Naive thymus-derived CD8-positive, alpha-beta T cell (primary cell): Measurements from ENCODE around the gene BABAM2. TPM values are rescaled to one million over a fixed set of nuclear protein-coding genes. Genes with fewer than 3 reads are reported as not detected.
A peak's percentile ranks its signal among the peaks of the same experiment; 100 is the strongest.
"Not testable (repeated sequence)": the region's sequence is repeated elsewhere in the genome, so short reads cannot be mapped to it uniquely, and the experiment has no call there.

Experiments used
- ATAC-seq, 2 donors: fragments of 150-1000 bp; cut with Tn5 transposase in 1 of 2; sonication (Bioruptor Pico), chemical (Tn5 transposase) in 1 of 2; 1 replicate in 1 of 2; 2 replicates in 1 of 2; pipeline ENCODE4 v1.10.0; 2021; ENCODE audit warnings: mild to moderate bottlenecking in 2 of 2, moderate library complexity in 2 of 2
- POLR2A ChIA-PET: fragments of 350-600 bp; sonication (Branson Sonifier 250); formaldehyde crosslinking; loops from one replicate; lab custom pipeline; 2021; ENCODE audit warnings: antibody characterized with exemption; lab: Charles Lee
- DNase-seq, 10 donors: peaks; one replicate each; pipeline versions ENCODE4 v3.0.0 to v3.0.0-alpha.2; 2020 to 2022
- H3K27ac Mint-ChIP-seq, 10 donors: one replicate each; pipeline ENCODE4 v1.8.0; 2020 to 2022; ENCODE audit warnings: mild to moderate bottlenecking in 10 of 10, mixed read lengths in 10 of 10, moderate library complexity in 4 of 10, inconsistent platforms in 1 of 10
- H3K27me3 Mint-ChIP-seq, 5 donors: one replicate each; pipeline ENCODE4 v1.8.0; 2021 to 2022; ENCODE audit warnings: mixed read lengths in 5 of 5
- H3K36me3 Mint-ChIP-seq, 3 donors: one replicate each; pipeline ENCODE4 v1.8.0; 2020 to 2022; ENCODE audit warnings: mixed read lengths in 3 of 3, mild to moderate bottlenecking in 2 of 3, inconsistent platforms in 1 of 3
- H3K4me1 Mint-ChIP-seq, 4 donors: one replicate each; pipeline ENCODE4 v1.8.0; 2021 to 2022; ENCODE audit warnings: mixed read lengths in 4 of 4
- H3K4me3 Mint-ChIP-seq, 10 donors: one replicate each; pipeline ENCODE4 v1.8.0; 2020 to 2022; ENCODE audit warnings: mild to moderate bottlenecking in 10 of 10, mixed read lengths in 10 of 10, moderate library complexity in 6 of 10, inconsistent platforms in 1 of 10
- H3K9me3 Mint-ChIP-seq, 9 donors: one replicate each; pipeline ENCODE4 v1.8.0; 2020 to 2022; ENCODE audit warnings: mixed read lengths in 9 of 9, mild to moderate bottlenecking in 3 of 9, inconsistent platforms in 1 of 9, moderate library complexity in 1 of 9
- polyA plus RNA-seq, 3 donors: library from polyadenylated mRNA; unstranded; fragments of 300-500 nt; fragmentation: Illumina TruSeq; gene quantifications; one replicate each; pipeline ENCODE4 v1.2.3, GENCODE V29; 2021
- total RNA-seq, 8 experiments: library from RNA in 2 of 8; stranded (reverse) in 2 of 8; gene quantifications; one replicate each; pipeline ENCODE4 v1.2.3 and lab custom pipeline; 2021 to 2026

Gene BABAM2
- total and polyA plus RNA-seq, 5 experiments from 2014 or later = 29.6 to 60.2 (median 50.5) TPM

GRCh38 chr2:27882584-27882922 is 8.0 kb upstream of the BABAM2 start:
- DNase-seq, ATAC-seq, H3K27ac Mint-ChIP-seq, POLR2A ChIA-PET, H3K4me3 Mint-ChIP-seq, H3K9me3 Mint-ChIP-seq, H3K4me1 Mint-ChIP-seq, H3K27me3 Mint-ChIP-seq: not testable (repeated sequence)
- peaks cover 0 to 13% (median 1%) of the 10 kb centered on the region in 3 donors for H3K36me3 Mint-ChIP-seq

- DNase-seq (no peak), ATAC-seq (no peak)
- POLR2A ChIA-PET = interaction anchor here (0.7 kb wide), 1 partner anchor 366 kb away, joined by 3 read pairs; no protein-coding TSS in a partner anchor
- no peak overlapping the region for H3K27ac Mint-ChIP-seq
- no peak overlapping the region for H3K4me3 Mint-ChIP-seq
- peaks cover 0 to 10% (median 0%) of the 10 kb centered on the region in 3 donors for H3K36me3 Mint-ChIP-seq
- H3K9me3 Mint-ChIP-seq = peaks cover 0 to 2% (median 0%) of the 10 kb centered on the region in 9 donors
- H3K27me3 Mint-ChIP-seq = no peaks in the 10 kb centered on the region
- H3K4me1 Mint-ChIP-seq = peaks cover 0 to 15% (median 2%) of the 10 kb centered on the region in 4 donors
These were observed 5.9 kb upstream of the BABAM2 start for GRCh38 chr2:27884601-27885000.

GRCh38 chr2:27885234-27885633 is 5.3 kb upstream of the BABAM2 start:
- H3K36me3 Mint-ChIP-seq = peaks cover 0 to 9% (median 0%) of the 10 kb centered on the region in 3 donors
- H3K4me1 Mint-ChIP-seq = peaks cover 6 to 20% (median 9%) of the 10 kb centered on the region in 4 donors
- DNase-seq (no peak), ATAC-seq (no peak)
- H3K4me3 Mint-ChIP-seq = no peak overlapping the region
- POLR2A ChIA-PET = no interaction called here
- H3K27ac Mint-ChIP-seq = no peak overlapping the region
- peaks cover 0 to 2% (median 0%) of the 10 kb centered on the region in 9 donors for H3K9me3 Mint-ChIP-seq
- peaks cover 0 to under 1% (median 0%) of the 10 kb centered on the region in 5 donors for H3K27me3 Mint-ChIP-seq

DNA sequence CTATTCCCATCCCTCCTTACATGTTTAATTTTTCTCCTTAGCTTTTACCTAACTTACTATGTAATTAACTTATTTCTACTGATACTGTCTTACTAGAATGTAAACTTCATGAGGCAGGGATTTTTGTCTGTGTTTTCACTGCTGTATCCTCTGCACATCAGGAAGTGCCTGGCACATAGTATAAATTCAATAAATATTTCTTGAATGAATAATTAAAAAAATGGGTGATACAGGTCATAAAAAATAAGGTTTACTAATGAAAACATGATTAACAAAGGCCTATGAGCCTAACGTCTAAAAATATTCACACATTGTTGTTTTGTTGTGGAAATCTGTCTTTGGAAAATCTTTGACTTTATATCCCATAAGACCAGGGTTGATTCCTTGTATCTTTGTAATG is 4.9 kb upstream of the BABAM2 start:
- H3K4me3 Mint-ChIP-seq = no peak overlapping the region
- peaks cover 0 to 2% (median 0%) of the 10 kb centered on the region in 9 donors for H3K9me3 Mint-ChIP-seq
- H3K36me3 Mint-ChIP-seq = peaks cover 0 to 6% (median 0%) of the 10 kb centered on the region in 3 donors
- POLR2A ChIA-PET = no interaction called here
- peaks cover 0 to 2% (median 0%) of the 10 kb centered on the region in 5 donors for H3K27me3 Mint-ChIP-seq
- peaks cover 8 to 22% (median 11%) of the 10 kb centered on the region in 4 donors for H3K4me1 Mint-ChIP-seq
- ATAC-seq (no peak), DNase-seq (no peak)
- no peak overlapping the region for H3K27ac Mint-ChIP-seq

DNA sequence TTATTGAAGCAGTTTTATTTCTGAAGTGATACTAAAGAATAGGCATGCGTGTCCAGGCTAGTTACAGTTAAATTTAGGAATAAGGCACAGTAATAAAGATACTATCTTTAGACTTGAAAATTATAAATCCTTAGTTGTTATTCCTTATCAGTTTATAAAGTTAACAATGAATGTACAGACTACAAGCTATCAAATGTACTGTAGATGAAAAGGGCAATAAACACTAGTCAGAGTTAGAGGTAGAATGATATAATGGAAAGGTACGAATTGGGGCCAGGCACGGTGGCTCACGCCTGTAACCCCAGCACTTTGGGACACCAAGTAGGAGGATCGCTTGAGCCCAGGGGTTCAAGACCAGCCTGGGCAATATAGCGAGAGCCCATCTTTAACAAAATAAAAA is 4.2 kb upstream of the BABAM2 start:
- Mint-ChIP-seq H3K36me3 (peaks cover 0 to 6% (median 0%) of the 10 kb centered on the region in 3 donors), H3K27ac (peak overlapping the region in 1 of 10 donors; percentile 15), H3K4me3 (no peak overlapping the region), H3K27me3 (peaks cover 0 to 6% (median 0%) of the 10 kb centered on the region in 5 donors), H3K9me3 (peaks cover 0 to 4% (median 0%) of the 10 kb centered on the region in 9 donors), H3K4me1 (peaks cover 12 to 28% (median 17%) of the 10 kb centered on the region in 4 donors)
- ATAC-seq (no peak), DNase-seq (no peak)
- POLR2A ChIA-PET = no interaction called here

DNA sequence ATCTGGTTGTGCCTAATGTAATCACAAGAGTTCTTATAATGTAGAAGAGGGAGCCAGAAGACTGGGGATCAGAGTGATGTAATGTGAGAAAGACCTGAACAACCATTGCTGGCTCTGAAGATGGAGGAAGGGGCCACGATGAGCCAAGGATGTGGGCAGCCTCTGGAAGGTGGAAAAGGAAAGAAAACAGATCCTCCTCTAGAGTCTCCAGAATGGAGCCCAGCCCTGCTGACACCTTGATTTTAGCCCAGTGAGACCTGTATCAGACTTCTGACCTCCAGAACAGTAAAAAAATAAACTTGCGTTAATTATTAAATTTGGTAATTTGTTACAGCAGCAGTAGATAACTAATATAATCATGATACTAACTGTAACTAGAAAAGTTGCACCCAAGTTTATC is 3.4 kb upstream of the BABAM2 start:
- peaks cover 0 to 4% (median 0%) of the 10 kb centered on the region in 9 donors for H3K9me3 Mint-ChIP-seq
- peaks cover 0 to 3% (median 0%) of the 10 kb centered on the region in 3 donors for H3K36me3 Mint-ChIP-seq
- H3K4me3 Mint-ChIP-seq = peak overlapping the region in 1 of 10 donors; percentile 5
- peaks cover 16 to 36% (median 25%) of the 10 kb centered on the region in 4 donors for H3K4me1 Mint-ChIP-seq
- DNase-seq (no peak), ATAC-seq (no peak)
- H3K27ac Mint-ChIP-seq = peak overlapping the region in 3 of 10 donors; percentile 36 to 77 (median 43)
- POLR2A ChIA-PET = no interaction called here
- peaks cover 0 to 6% (median 0%) of the 10 kb centered on the region in 5 donors for H3K27me3 Mint-ChIP-seq

DNA sequence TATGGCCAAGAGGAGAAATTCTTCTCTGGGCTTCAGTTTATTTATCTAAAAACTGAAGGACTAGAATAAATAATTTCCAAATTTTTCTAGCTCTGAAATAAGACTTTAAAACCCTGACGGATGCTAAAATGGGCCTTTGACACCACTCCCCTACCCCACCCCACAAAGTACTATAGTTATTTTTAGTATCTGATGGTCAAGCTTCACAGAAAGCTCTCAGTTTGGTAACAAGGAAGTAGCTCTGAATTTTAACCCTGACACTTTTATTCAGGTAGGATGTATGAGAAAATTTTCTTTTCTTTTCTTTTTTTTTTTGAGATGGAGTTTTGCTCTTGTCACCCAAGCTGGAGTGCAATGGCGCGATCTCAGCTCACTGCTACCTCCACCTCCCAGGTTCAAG is 2.7 kb upstream of the BABAM2 start:
- Mint-ChIP-seq H3K27ac (peak overlapping the region in 2 of 10 donors; percentile 36 to 39), H3K36me3 (no peaks in the 10 kb centered on the region), H3K27me3 (peaks cover 0 to 6% (median 0%) of the 10 kb centered on the region in 5 donors), H3K4me1 (peaks cover 18 to 43% (median 31%) of the 10 kb centered on the region in 4 donors), H3K4me3 (no peak overlapping the region), H3K9me3 (peaks cover 0 to 4% (median 0%) of the 10 kb centered on the region in 9 donors)
- ATAC-seq = no peak
- POLR2A ChIA-PET = no interaction called here
- no peak for DNase-seq

DNA sequence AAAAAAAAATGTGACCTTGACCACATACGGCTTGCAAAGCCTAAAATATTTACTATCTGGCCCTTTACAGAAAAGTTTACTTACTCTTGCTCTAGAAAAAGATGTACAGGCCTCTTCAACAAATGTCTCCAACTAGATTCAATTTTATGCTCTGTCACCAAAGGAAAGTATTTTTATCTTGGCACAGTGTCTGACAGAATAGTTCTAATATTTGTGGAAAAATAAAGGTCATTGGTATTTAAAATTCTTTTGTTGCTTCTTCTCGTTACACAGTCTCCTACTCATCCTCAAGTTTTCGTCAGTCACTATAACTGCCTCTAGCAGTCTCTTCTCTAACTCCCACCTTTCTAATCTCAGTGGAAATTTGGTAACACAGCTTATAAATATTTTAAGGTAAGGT is 1.7 kb upstream of the BABAM2 start:
- Mint-ChIP-seq H3K9me3 (peaks cover 0 to 4% (median 0%) of the 10 kb centered on the region in 9 donors), H3K4me1 (peaks cover 18 to 50% (median 36%) of the 10 kb centered on the region in 4 donors), H3K27me3 (peaks cover 0 to 6% (median 0%) of the 10 kb centered on the region in 5 donors), H3K4me3 (peak overlapping the region in 3 of 10 donors; percentile 34 to 97 (median 97)), H3K27ac (peak overlapping the region in 5 of 10 donors; percentile 14 to 98 (median 15)), H3K36me3 (no peaks in the 10 kb centered on the region)
- POLR2A ChIA-PET = no interaction called here
- no peak for DNase-seq
- no peak for ATAC-seq

- Mint-ChIP-seq H3K27me3 (peaks cover 0 to 6% (median 0%) of the 10 kb centered on the region in 5 donors), H3K4me1 (peaks cover 25 to 60% (median 45%) of the 10 kb centered on the region in 4 donors), H3K4me3 (peak overlapping the region; percentile 94 to 99 (median 98)), H3K27ac (peak overlapping the region; percentile 96 to 100 (median 100)), H3K36me3 (peaks cover 0 to 9% (median 4%) of the 10 kb centered on the region in 3 donors), H3K9me3 (peaks cover 0 to 4% (median 0%) of the 10 kb centered on the region in 9 donors)
- POLR2A ChIA-PET = interaction anchor here (0.6 to 1.6 kb wide), 2 partner anchors 117 to 1005 kb away, joined by 4 to 6 read pairs; partner anchors contain the start of gene WDR43
- DNase-seq = no peak
- no peak for ATAC-seq
These were observed 769 bp upstream of the BABAM2 start for GRCh38 chr2:27889774-27890145.

GRCh38 chr2:27890924-27891672 is 569 bp downstream of the BABAM2 start:
- H3K4me3 Mint-ChIP-seq = peak overlapping the region; percentile 94 to 99 (median 98)
- H3K9me3 Mint-ChIP-seq = peaks cover 0 to 4% (median 0%) of the 10 kb centered on the region in 9 donors
- H3K27me3 Mint-ChIP-seq = peaks cover 0 to 6% (median 0%) of the 10 kb centered on the region in 5 donors
- H3K27ac Mint-ChIP-seq = peak overlapping the region; percentile 98 to 100 (median 100)
- peaks cover 0 to 22% (median 16%) of the 10 kb centered on the region in 3 donors for H3K36me3 Mint-ChIP-seq
- H3K4me1 Mint-ChIP-seq = peaks cover 25 to 67% (median 50%) of the 10 kb centered on the region in 4 donors
- ATAC-seq (peak; percentile 40 to 65), DNase-seq (peak; percentile 78 to 98 (median 96))
- POLR2A ChIA-PET = interaction anchor here (0.6 to 1.6 kb wide), 2 partner anchors 23 to 119 kb away, joined by 3 to 6 read pairs; no protein-coding TSS in a partner anchor

- peak overlapping the region; percentile 94 to 99 (median 98) for H3K4me3 Mint-ChIP-seq
- H3K4me1 Mint-ChIP-seq = peaks cover 27 to 69% (median 56%) of the 10 kb centered on the region in 4 donors
- POLR2A ChIA-PET = interaction anchor here (0.6 kb wide), 1 partner anchor 22 kb away, joined by 3 read pairs; no protein-coding TSS in a partner anchor
- DNase-seq (no peak), ATAC-seq (no peak)
- H3K27me3 Mint-ChIP-seq = peaks cover 0 to 6% (median 0%) of the 10 kb centered on the region in 5 donors
- peak overlapping the region; percentile 98 to 100 (median 100) for H3K27ac Mint-ChIP-seq
- peaks cover 0 to 28% (median 21%) of the 10 kb centered on the region in 3 donors for H3K36me3 Mint-ChIP-seq
- H3K9me3 Mint-ChIP-seq = peaks cover 0 to 4% (median 0%) of the 10 kb centered on the region in 9 donors
These were observed 1.2 kb downstream of the BABAM2 start for GRCh38 chr2:27891673-27892105.

DNA sequence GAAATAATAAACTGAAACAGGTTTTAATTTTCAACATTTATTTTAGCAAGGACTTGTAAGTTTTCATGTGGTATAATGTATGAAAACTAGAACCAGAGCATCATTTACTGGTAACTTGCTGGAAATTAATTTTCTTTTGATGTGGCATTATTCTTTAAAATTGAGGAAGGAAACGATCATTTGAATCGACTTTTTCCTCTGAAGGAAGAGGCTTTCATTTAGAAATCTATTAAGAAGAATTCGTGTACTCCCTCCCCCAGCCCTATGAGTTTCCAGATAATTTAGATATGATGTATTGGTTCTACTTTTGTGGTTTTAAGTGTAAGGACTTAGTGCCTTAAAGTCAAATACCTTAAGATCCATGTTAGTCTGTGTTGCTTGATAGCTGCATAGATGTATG is 2.5 kb downstream of the BABAM2 start:
- H3K36me3 Mint-ChIP-seq = peaks cover 0 to 40% (median 29%) of the 10 kb centered on the region in 3 donors
- H3K4me3 Mint-ChIP-seq = no peak overlapping the region
- ATAC-seq (no peak), DNase-seq (no peak)
- peaks cover 0 to 4% (median 0%) of the 10 kb centered on the region in 9 donors for H3K9me3 Mint-ChIP-seq
- peaks cover 0 to 6% (median 0%) of the 10 kb centered on the region in 5 donors for H3K27me3 Mint-ChIP-seq
- POLR2A ChIA-PET = no interaction called here
- H3K27ac Mint-ChIP-seq = peak overlapping the region in 8 of 10 donors; percentile 53 to 100 (median 99)
- peaks cover 35 to 82% (median 68%) of the 10 kb centered on the region in 4 donors for H3K4me1 Mint-ChIP-seq
